Trophoblast cell (in vitro differentiated cells and primary cell): ENCODE results near the gene RASIP1.

Experiments used
- DNase-seq, 2 donors: peaks; one replicate each; pipeline ENCODE4 v3.0.0-alpha.2; 2016
- H2AFZ ChIP-seq: 2 replicates; pipeline ENCODE4 v1.6.1; 2013; ENCODE audit warnings: low read length, moderate library complexity, mild to moderate bottlenecking; ENCODE audit not compliant: insufficient read depth, poor library complexity
- H2AK5ac ChIP-seq: 2 replicates; pipeline ENCODE4 v1.6.1; 2013; ENCODE audit warnings: mild to moderate bottlenecking, low read length
- H2BK120ac ChIP-seq: 2 replicates; pipeline ENCODE4 v1.6.1; 2013; ENCODE audit warnings: low read length, mild to moderate bottlenecking, moderate library complexity; ENCODE audit not compliant: insufficient read depth, poor library complexity
- H2BK12ac ChIP-seq: 2 replicates; pipeline ENCODE4 v1.6.1; 2013; ENCODE audit warnings: mild to moderate bottlenecking, low read length, moderate library complexity
- H2BK5ac ChIP-seq: 2 replicates; pipeline ENCODE4 v1.6.1; 2013; ENCODE audit warnings: low read length, low read depth, moderate library complexity, mild to moderate bottlenecking; ENCODE audit not compliant: poor library complexity
- H3K14ac ChIP-seq: 2 replicates; pipeline ENCODE4 v1.6.1; 2013; ENCODE audit warnings: mild to moderate bottlenecking, low read length
- H3K18ac ChIP-seq: 2 replicates; pipeline ENCODE4 v1.6.1; 2013; ENCODE audit warnings: mild to moderate bottlenecking, low read length
- H3K23ac ChIP-seq: 2 replicates; pipeline ENCODE4 v1.6.1; 2013; ENCODE audit warnings: low read length
- H3K27ac ChIP-seq: 2 replicates; pipeline ENCODE4 v1.5.1; 2013; ENCODE audit warnings: low read depth, mild to moderate bottlenecking, inconsistent platforms, low read length, moderate library complexity
- H3K27me3 ChIP-seq: 2 replicates; pipeline ENCODE4 v1.6.1; 2013; ENCODE audit warnings: inconsistent platforms, mild to moderate bottlenecking, low read length, moderate library complexity; ENCODE audit not compliant: insufficient read depth
- H3K36me3 ChIP-seq, 2 experiments: 1 replicate in 1 of 2; 2 replicates in 1 of 2; pipeline ENCODE4 v1.6.1; 2013; ENCODE audit warnings: low read length in 2 of 2, mild to moderate bottlenecking in 2 of 2, moderate library complexity in 1 of 2; ENCODE audit not compliant: insufficient read depth in 2 of 2, control insufficient read depth in 1 of 2
- H3K4ac ChIP-seq: 2 replicates; pipeline ENCODE4 v1.6.1; 2013; ENCODE audit warnings: low read depth, mild to moderate bottlenecking, low read length, moderate library complexity
- H3K4me1 ChIP-seq, 2 experiments: 1 replicate in 1 of 2; 2 replicates in 1 of 2; pipeline ENCODE4 v1.6.1; 2013; ENCODE audit warnings: low read length in 2 of 2, mild to moderate bottlenecking in 2 of 2, moderate library complexity in 1 of 2; ENCODE audit not compliant: insufficient read depth in 2 of 2, control insufficient read depth in 1 of 2
- H3K4me2 ChIP-seq: 2 replicates; pipeline ENCODE4 v1.6.1; 2013; ENCODE audit warnings: inconsistent platforms, mild to moderate bottlenecking, low read length, moderate library complexity
- H3K4me3 ChIP-seq: 2 replicates; pipeline ENCODE4 v1.5.1; 2013; ENCODE audit warnings: mild to moderate bottlenecking, low read depth, low read length, inconsistent platforms
- H3K79me1 ChIP-seq: one replicate; pipeline ENCODE4 v1.6.1; 2013; ENCODE audit warnings: low read length
- H3K79me2 ChIP-seq: 2 replicates; pipeline ENCODE4 v1.6.1; 2013; ENCODE audit warnings: low read length, mild to moderate bottlenecking; ENCODE audit not compliant: control insufficient read depth, insufficient read depth, poor library complexity
- H3K9ac ChIP-seq: 2 replicates; pipeline ENCODE4 v1.6.1; 2013; ENCODE audit warnings: mild to moderate bottlenecking, low read length
- H3K9me3 ChIP-seq: 2 replicates; pipeline ENCODE4 v1.6.1; 2013; ENCODE audit warnings: low read depth, mild to moderate bottlenecking, control low read depth, inconsistent platforms, low read length; ENCODE audit not compliant: insufficient read depth
- H4K12ac ChIP-seq: 2 replicates; pipeline ENCODE4 v1.6.1; 2013; ENCODE audit warnings: low read depth, mild to moderate bottlenecking, low read length, moderate library complexity
- H4K8ac ChIP-seq: 2 replicates; pipeline ENCODE4 v1.6.1; 2013; ENCODE audit warnings: low read depth, mild to moderate bottlenecking, low read length, moderate library complexity
- H4K91ac ChIP-seq: one replicate; pipeline ENCODE4 v1.6.1; 2013; ENCODE audit warnings: low read depth, mild to moderate bottlenecking, low read length, moderate library complexity
- WGBS: extraction: QIAGEN DNeasy Blood & Tissue Kit; methylation state at CpG from one replicate; pipeline ENCODE4 v1.1.7; 2013; ENCODE audit warnings: missing lambda C conversion rate; ENCODE audit not compliant: insufficient read length, insufficient coverage; ENCODE audit errors: extremely low coverage; 5-methylcytosine and 5-hydroxymethylcytosine counted together

Gene RASIP1

DNA sequence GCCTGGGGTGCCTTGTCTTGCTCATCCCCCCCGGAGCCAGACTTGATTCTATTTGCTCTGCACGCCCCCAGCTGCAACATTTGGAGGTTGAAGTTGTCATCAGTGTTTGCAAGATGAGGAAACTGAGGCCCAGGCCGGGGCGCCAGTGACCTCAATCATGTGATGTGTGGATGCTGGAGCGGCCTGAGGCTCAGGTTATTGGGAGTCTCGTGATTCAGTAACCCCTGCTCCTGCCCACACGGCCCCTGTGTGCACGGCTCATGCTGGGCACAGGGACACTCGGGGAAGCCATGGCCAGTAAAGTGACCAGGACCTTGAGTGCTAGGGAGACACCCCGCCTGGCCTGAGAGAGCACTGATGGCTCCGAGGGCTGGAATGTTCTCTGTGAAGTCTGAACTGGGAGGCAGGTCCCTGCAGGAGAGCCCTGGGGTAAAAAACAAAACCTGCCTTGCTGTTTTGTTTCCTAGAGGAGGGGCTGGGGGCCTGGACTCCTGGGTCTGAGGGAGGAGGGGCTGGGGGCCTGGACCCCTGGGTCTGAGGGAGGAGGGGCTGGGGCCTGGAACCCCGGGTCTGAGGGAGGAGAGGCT is 16.8 kb upstream of the RASIP1 start:
- H3K18ac ChIP-seq, result no peak overlapping the region
- H3K14ac ChIP-seq, result no peak overlapping the region
- H3K36me3 ChIP-seq, result no peaks in the 10 kb centered on the region
- no peak overlapping the region for H2AK5ac ChIP-seq
- H4K12ac ChIP-seq, result no peak overlapping the region
- H3K27me3 ChIP-seq, result no peaks in the 10 kb centered on the region
- H4K91ac ChIP-seq, result no peak overlapping the region
- H3K23ac ChIP-seq, result no peak overlapping the region
- H3K79me1 ChIP-seq, result no peaks in the 10 kb centered on the region
- H2AFZ ChIP-seq, result no peak overlapping the region
- H3K4me2 ChIP-seq, result no peak overlapping the region
- no peak for DNase-seq
- no peak overlapping the region for H2BK120ac ChIP-seq
- no peak overlapping the region for H2BK5ac ChIP-seq
- H3K9ac ChIP-seq, result no peak overlapping the region
- H2BK12ac ChIP-seq, result no peak overlapping the region
- peaks cover 11% of the 10 kb centered on the region in 2 experiments for H3K4me1 ChIP-seq
- no peaks in the 10 kb centered on the region for H3K9me3 ChIP-seq
- no peak overlapping the region for H4K8ac ChIP-seq
- H3K27ac ChIP-seq, result no peak overlapping the region
- H3K79me2 ChIP-seq, result no peaks in the 10 kb centered on the region
- H3K4me3 ChIP-seq, result no peak overlapping the region
- no CpG with 5 or more reads among the region's 12 CpGs for WGBS
- no peak overlapping the region for H3K4ac ChIP-seq

- Histone ChIP-seq H3K4me1 (peaks cover 11 to 12% of the 10 kb centered on the region in 2 experiments), H3K9ac (no peak overlapping the region), H2AK5ac (no peak overlapping the region), H4K8ac (no peak overlapping the region), H3K18ac (no peak overlapping the region), H4K91ac (no peak overlapping the region), H2AFZ (no peak overlapping the region), H3K79me2 (no peaks in the 10 kb centered on the region), H3K9me3 (no peaks in the 10 kb centered on the region), H2BK120ac (no peak overlapping the region), H3K36me3 (no peaks in the 10 kb centered on the region), H2BK12ac (no peak overlapping the region), H3K4me3 (no peak overlapping the region), H3K27ac (no peak overlapping the region), H2BK5ac (no peak overlapping the region), H3K4ac (no peak overlapping the region), H3K23ac (no peak overlapping the region), H3K4me2 (no peak overlapping the region), H3K79me1 (no peaks in the 10 kb centered on the region), H3K27me3 (no peaks in the 10 kb centered on the region), H3K14ac (no peak overlapping the region), H4K12ac (no peak overlapping the region)
- no peak for DNase-seq
- WGBS, result no CpG with 5 or more reads among the region's 9 CpGs
Observed at GRCh38 chr19:48756686-48757085, 16.3 kb upstream of the RASIP1 start.

- Histone ChIP-seq H2AK5ac (no peak overlapping the region), H4K12ac (no peak overlapping the region), H3K9me3 (no peaks in the 10 kb centered on the region), H3K4me1 (peaks cover 11 to 12% of the 10 kb centered on the region in 2 experiments), H3K27me3 (no peaks in the 10 kb centered on the region), H3K27ac (no peak overlapping the region), H3K23ac (no peak overlapping the region), H3K4me2 (no peak overlapping the region), H3K18ac (no peak overlapping the region), H4K8ac (no peak overlapping the region), H3K9ac (no peak overlapping the region), H3K79me1 (no peaks in the 10 kb centered on the region), H3K4me3 (no peak overlapping the region), H2BK12ac (no peak overlapping the region), H2AFZ (no peak overlapping the region), H3K79me2 (no peaks in the 10 kb centered on the region), H3K14ac (no peak overlapping the region), H2BK5ac (no peak overlapping the region), H3K4ac (no peak overlapping the region), H4K91ac (no peak overlapping the region), H3K36me3 (no peaks in the 10 kb centered on the region), H2BK120ac (no peak overlapping the region)
- no peak for DNase-seq
- whole genome bisulfite sequencing, result no CpG with 5 or more reads among the region's 11 CpGs
Observed at GRCh38 chr19:48756212-48756611, 15.8 kb upstream of the RASIP1 start.

DNA sequence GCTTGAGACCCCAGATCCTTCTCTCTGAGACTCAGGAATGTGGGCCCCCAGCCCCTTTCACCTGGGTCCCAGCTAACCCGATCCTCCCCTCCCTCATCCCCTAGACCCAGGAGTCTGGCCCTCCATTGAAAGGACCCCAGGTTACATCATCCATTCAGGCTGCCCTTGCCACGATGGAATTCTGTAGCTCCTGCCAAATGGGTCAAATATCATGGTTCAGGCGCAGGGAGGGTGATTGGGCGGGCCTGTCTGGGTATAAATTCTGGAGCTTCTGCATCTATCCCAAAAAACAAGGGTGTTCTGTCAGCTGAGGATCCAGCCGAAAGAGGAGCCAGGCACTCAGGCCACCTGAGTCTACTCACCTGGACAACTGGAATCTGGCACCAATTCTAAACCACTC is 15.4 kb upstream of the RASIP1 start:
- Histone ChIP-seq H3K14ac (no peak overlapping the region), H3K9me3 (no peaks in the 10 kb centered on the region), H3K18ac (no peak overlapping the region), H3K9ac (no peak overlapping the region), H3K4me2 (no peak overlapping the region), H3K4me3 (no peak overlapping the region), H3K79me1 (no peaks in the 10 kb centered on the region), H2BK5ac (no peak overlapping the region), H3K4ac (no peak overlapping the region), H2AK5ac (no peak overlapping the region), H4K91ac (no peak overlapping the region), H2BK120ac (no peak overlapping the region), H3K36me3 (no peaks in the 10 kb centered on the region), H3K27ac (no peak overlapping the region), H2AFZ (no peak overlapping the region), H3K23ac (no peak overlapping the region), H2BK12ac (no peak overlapping the region), H3K79me2 (no peaks in the 10 kb centered on the region), H4K8ac (no peak overlapping the region), H4K12ac (no peak overlapping the region), H3K4me1 (peaks cover 11 to 12% of the 10 kb centered on the region in 2 experiments), H3K27me3 (no peaks in the 10 kb centered on the region)
- no peak for DNase-seq
- no CpG with 5 or more reads among the region's 5 CpGs for WGBS
